HG02840 (cell line): Measurements from ENCODE around the gene KEL.

Experiments
- ATAC-seq: cut with Tn5 transposase; IDR thresholded peaks from one replicate; pipeline ENCODE4 v1.9.1; 2021; ENCODE audit warnings: mild to moderate bottlenecking, moderate library complexity, moderate number of reproducible peaks; ENCODE audit not compliant: unreplicated experiment, low FRiP score

The KEL gene

GRCh38 chr7:142963993-142964392, 1.8 kb upstream of the KEL start:
- no peak for ATAC-seq

GRCh38 chr7:142962991-142963390, 828 bp upstream of the KEL start:
- no peak for ATAC-seq

- no peak for ATAC-seq
Measured at GRCh38 chr7:142961595-142961972, 579 bp downstream of the KEL start.

- ATAC-seq = no peak
Measured at GRCh38 chr7:142960955-142961512, 1.1 kb downstream of the KEL start.

GRCh38 chr7:142959202-142959601, 3.0 kb downstream of the KEL start:
- ATAC-seq = no peak

- ATAC-seq = no peak
Measured at GRCh38 chr7:142957723-142958122, 4.4 kb downstream of the KEL start.

GRCh38 chr7:142956951-142957623, 5.1 kb downstream of the KEL start:
- no peak for ATAC-seq

- ATAC-seq = no peak
Measured at GRCh38 chr7:142954680-142955268, 7.4 kb downstream of the KEL start.

GRCh38 chr7:142950235-142950634, 11.9 kb downstream of the KEL start:
- ATAC-seq = no peak

GRCh38 chr7:142948603-142949002, 13.6 kb downstream of the KEL start:
- no peak for ATAC-seq

GRCh38 chr7:142945001-142945400, 17.2 kb downstream of the KEL start:
- ATAC-seq = no peak

- ATAC-seq = no peak
Measured at GRCh38 chr7:142943706-142944268, 18.4 kb downstream of the KEL start.

GRCh38 chr7:142942746-142943145, 19.4 kb downstream of the KEL start:
- no peak for ATAC-seq

- no peak for ATAC-seq
Measured at GRCh38 chr7:142941541-142941940, 20.6 kb downstream of the KEL start.

GRCh38 chr7:142940966-142941535, 21.1 kb downstream of the KEL start:
- ATAC-seq = no peak

- ATAC-seq = no peak
Measured at GRCh38 chr7:142939226-142939910, 22.8 kb downstream of the KEL start, which contains the start of gene LLCFC1. TSS of gene LLCFC1 (plus strand) at chr7:142939484. CDS start at chr7:142939622, 138 bp downstream.

- no peak for ATAC-seq
Measured at GRCh38 chr7:142938611-142939010, 23.6 kb downstream of the KEL start.

- no peak for ATAC-seq
Measured at GRCh38 chr7:142935941-142936565, 26.1 kb downstream of the KEL start.

- no peak for ATAC-seq
Measured at GRCh38 chr7:142934056-142934455, 28.1 kb downstream of the KEL start.

GRCh38 chr7:142933624-142934023, 28.5 kb downstream of the KEL start, which contains the start of gene TRPV5:
TSS of gene TRPV5 (minus strand) at chr7:142933746. CDS start at chr7:142933459, 287 bp downstream.
- no peak for ATAC-seq
